Stimulated activated CD4-positive, alpha-beta T cell treated with anti-CD3 and anti-CD28 coated beads, Interleukin-15, amount 100 ng/mL, for 24 hours (primary cell): Measurements from ENCODE around the gene MYZAP.
A peak's percentile ranks its signal among the peaks of the same experiment; 100 is the strongest.

Experiments
- DNase-seq: peaks from one replicate; pipeline ENCODE4 v3.0.0-alpha.2; 2020

Gene MYZAP

GRCh38 chr15:57631386-57632110 is 39.8 kb downstream of the MYZAP start:
- DNase-seq: no peak

- no peak for DNase-seq
Measured at GRCh38 chr15:57634290-57634689, 42.6 kb downstream of the MYZAP start.

GRCh38 chr15:57635300-57635909 is 43.7 kb downstream of the MYZAP start:
- DNase-seq: no peak

- no peak for DNase-seq
Measured at GRCh38 chr15:57637846-57638245, 46.1 kb downstream of the MYZAP start.

GRCh38 chr15:57639306-57639705 is 47.6 kb downstream of the MYZAP start:
- no peak for DNase-seq

GRCh38 chr15:57640930-57641682 is 49.4 kb downstream of the MYZAP start:
- peak; percentile 34 for DNase-seq

GRCh38 chr15:57643826-57644225 is 52.1 kb downstream of the MYZAP start:
- DNase-seq: no peak

GRCh38 chr15:57646087-57646486 is 54.4 kb downstream of the MYZAP start:
- no peak for DNase-seq

- DNase-seq: no peak
Measured at GRCh38 chr15:57647071-57647790, 55.5 kb downstream of the MYZAP start.

- DNase-seq: no peak
Measured at GRCh38 chr15:57647791-57648130, 56.1 kb downstream of the MYZAP start.

- DNase-seq: no peak
Measured at GRCh38 chr15:57649138-57649537, 57.4 kb downstream of the MYZAP start.

- DNase-seq: no peak
Measured at GRCh38 chr15:57651445-57651844, 59.7 kb downstream of the MYZAP start.

- DNase-seq: no peak
Measured at GRCh38 chr15:57652481-57652880, 60.8 kb downstream of the MYZAP start.

- DNase-seq: no peak
Measured at GRCh38 chr15:57654153-57654852, 62.6 kb downstream of the MYZAP start.

- no peak for DNase-seq
Measured at GRCh38 chr15:57655053-57655452, 63.3 kb downstream of the MYZAP start.

GRCh38 chr15:57655809-57656208 is 64.1 kb downstream of the MYZAP start:
- DNase-seq: no peak

- DNase-seq: no peak
Measured at GRCh38 chr15:57656434-57656833, 64.7 kb downstream of the MYZAP start.

- no peak for DNase-seq
Measured at GRCh38 chr15:57657619-57658018, 65.9 kb downstream of the MYZAP start.

- no peak for DNase-seq
Measured at GRCh38 chr15:57662091-57662744, 70.5 kb downstream of the MYZAP start.

GRCh38 chr15:57662802-57663201 is 71.1 kb downstream of the MYZAP start:
- no peak for DNase-seq

- no peak for DNase-seq
Measured at GRCh38 chr15:57663262-57663661, 71.6 kb downstream of the MYZAP start.

GRCh38 chr15:57665194-57665593 is 73.5 kb downstream of the MYZAP start:
- DNase-seq: no peak
